ENCODE results near the gene OR4D11. TPM values are rescaled to one million over a fixed set of nuclear protein-coding genes. Genes with fewer than 3 reads are reported as not detected.

OR4D11 gene
- total and polyA plus RNA-seq, 9 of the 15 experiments (the other 6 are each of a cell fraction or from before 2014, with no cell fraction given), result not detected

DNA sequence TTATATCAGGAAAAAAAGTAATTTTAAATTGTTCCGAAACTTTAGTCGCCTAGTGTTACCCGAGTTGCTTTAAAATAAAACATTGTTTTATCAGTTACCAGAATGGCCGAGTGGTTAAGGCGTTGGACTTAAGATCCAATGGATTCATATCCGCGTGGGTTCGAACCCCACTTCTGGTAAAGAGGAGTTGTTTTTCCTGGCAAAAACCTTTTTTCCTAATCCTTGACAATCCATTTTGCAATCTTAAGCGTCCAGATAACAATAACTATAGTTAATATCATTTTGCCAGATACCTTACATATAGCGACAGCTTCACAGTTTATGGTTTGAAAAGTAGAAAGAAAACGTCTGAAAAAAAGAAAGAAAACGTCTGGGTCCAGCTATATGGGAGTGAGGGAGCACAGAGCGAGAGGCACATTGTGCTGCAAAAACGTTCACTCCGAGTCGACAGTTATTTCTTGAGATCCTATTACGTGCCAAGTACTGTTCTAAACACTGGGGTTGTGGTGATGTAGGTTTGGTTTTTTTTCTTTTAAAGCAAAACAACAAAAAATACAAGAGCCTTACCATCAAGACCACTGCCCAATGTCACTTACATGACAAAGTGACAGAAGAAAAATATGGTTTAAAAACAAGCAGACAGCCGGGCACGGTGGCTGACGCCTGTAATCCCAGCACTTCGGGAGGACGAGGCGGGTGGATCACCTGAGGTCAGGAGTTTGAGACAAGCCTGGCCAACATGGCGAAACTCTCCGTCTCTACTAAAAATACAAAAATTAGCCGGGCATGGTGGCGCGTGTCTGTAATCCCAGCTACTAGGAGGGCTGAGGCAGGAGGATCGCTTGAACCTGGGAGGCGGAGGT lies 48.5 kb downstream of the OR4D11 start:
- POLR2A ChIA-PET, result interaction anchor here (1.6 to 7.2 kb wide), 3 partner anchors 7 to 91 kb away, joined by 4 to 69 read pairs (median 6); no protein-coding TSS in a partner anchor
- Histone ChIP-seq H4K20me1 (replicated peaks; ENCODE audit: control insufficient read depth, insufficient read depth, low read length) (no peaks in the 10 kb centered on the region), H3K27ac (ENCODE audit: extremely low read depth, low read depth, low read length) (peak overlapping the region; percentile 100), H3K4me3 (peak overlapping the region; percentile 57), H3K4me2 (ENCODE audit: insufficient read depth, low read length) (peak overlapping the region; percentile 86), H3K79me2 (ENCODE audit: control insufficient read depth, insufficient read depth, low read length) (peaks cover 5% of the 10 kb centered on the region), H3K4me1 (replicated peaks in 1 of 2; ENCODE audit: control insufficient read depth in 2 of 2, insufficient read depth in 2 of 2, low read length in 2 of 2) (peaks cover 23 to 27% of the 10 kb centered on the region in 2 experiments; a peak in 4 of 5 replicates), H2AFZ (ENCODE audit: low read depth, low read length) (peak overlapping the region; percentile 93), H3K9ac (ENCODE audit: insufficient read depth in 1 of 2, low read depth in 2 of 2, low read length in 2 of 2) (peak overlapping the region; percentile 93 to 99), H3K36me3 (ENCODE audit: control insufficient read depth, insufficient read depth, low read length) (no peaks in the 10 kb centered on the region; the same call in 2 of the 3 replicates), H3K9me3 (replicated peaks; ENCODE audit: control insufficient read depth, insufficient read depth, low read depth, low read length) (no peaks in the 10 kb centered on the region), H3K9me1 (ENCODE audit: control insufficient read depth, insufficient read depth, low read length) (no peaks in the 10 kb centered on the region), H3K27me3 (ENCODE audit: control insufficient read depth in 2 of 2, insufficient read depth in 2 of 2, low read length in 2 of 2) (no peaks in the 10 kb centered on the region)
- no TSS peak for BruUV-seq (replicated peaks)
- ATAC-seq (no peak), FAIRE-seq (peak; percentile 55), DNase-seq (ENCODE audit: extremely low read depth in 1 of 4, low spot score in 3 of 4) (peak in 3 of 4 experiments; percentile 10 to 87 (median 47))
- 3% methylated on average over 30 of the region's 30 CpGs for WGBS (ENCODE audit: insufficient coverage, low coverage, missing lambda C conversion rate)
- intact Hi-C loops (cut with micrococcal nuclease) (loop anchor here (1.0 to 5.0 kb wide), 3 partner anchors 13 to 205 kb away; partner anchors contain the start of genes OSBP and STX3), in situ Hi-C loops (cut with MboI) (no loop called here)
- CTCF ChIA-PET (ENCODE audit: low intra/inter-chr PET ratio), result no interaction called here
- TF ChIP-seq NFE2L1 (tag; IDR thresholded peaks at IDR 0.05; ENCODE audit: borderline replicate concordance, low read depth) (no peak), ZNF589 (CRISPR knock-in tag; IDR thresholded peaks at IDR 0.05; ENCODE audit: low read depth) (no peak; the same call in 1 of the 2 replicates), SOX6 (IDR thresholded peaks at IDR 0.05) (no peak; the same call in 1 of the 2 replicates), HEY1 (CRISPR knock-in tag; IDR thresholded peaks at IDR 0.05; ENCODE audit: borderline replicate concordance) (peak; percentile 72; the same call in 1 of the 2 replicates), TRIM24 (IDR thresholded peaks at IDR 0.05) (no peak), U2AF2 (optimal IDR thresholded peaks at IDR 0.05; ENCODE audit: low read depth, low read length) (no peak), CBX5 (IDR thresholded peaks at IDR 0.05; ENCODE audit: borderline replicate concordance, low read depth) (no peak), RAD21 (CRISPR knock-in tag; conservative IDR thresholded peaks at IDR 0.05 in 1 of 2, IDR thresholded peaks at IDR 0.05 in 1 of 2) (no peak), TRIM28 (IDR thresholded peaks at IDR 0.05) (no peak; the same call in 1 of the 2 replicates), BRD9 (IDR thresholded peaks at IDR 0.05; ENCODE audit: low read depth, partially characterized antibody) (peak; percentile 70), MYBL2 (IDR thresholded peaks at IDR 0.05; ENCODE audit: low read depth) (no peak; the same call in 1 of the 2 replicates), MYBL2 (CRISPR knock-in tag; IDR thresholded peaks at IDR 0.05; ENCODE audit: borderline replicate concordance) (no peak), SP1 (CRISPR knock-in tag; IDR thresholded peaks at IDR 0.05) (no peak), NRF1 (conservative IDR thresholded peaks at IDR 0.05 in 1 of 2, IDR thresholded peaks at IDR 0.05 in 1 of 2) (no peak)
- TF ChIP-seq, protein P1, sequence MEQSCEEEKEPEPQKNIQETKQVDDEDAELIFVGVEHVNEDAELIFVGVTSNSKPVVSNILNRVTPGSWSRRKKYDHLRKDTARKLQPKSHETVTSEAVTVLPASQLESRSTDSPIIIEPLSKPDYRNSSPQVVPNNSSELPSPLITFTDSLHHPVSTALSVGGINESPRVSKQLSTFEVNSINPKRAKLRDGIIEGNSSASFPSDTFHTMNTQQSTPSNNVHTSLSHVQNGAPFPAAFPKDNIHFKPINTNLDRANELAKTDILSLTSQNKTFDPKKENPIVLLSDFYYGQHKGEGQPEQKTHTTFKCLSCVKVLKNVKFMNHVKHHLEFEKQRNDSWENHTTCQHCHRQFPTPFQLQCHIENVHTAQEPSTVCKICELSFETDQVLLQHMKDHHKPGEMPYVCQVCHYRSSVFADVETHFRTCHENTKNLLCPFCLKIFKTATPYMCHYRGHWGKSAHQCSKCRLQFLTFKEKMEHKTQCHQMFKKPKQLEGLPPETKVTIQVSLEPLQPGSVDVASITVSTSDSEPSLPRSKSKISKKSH (CRISPR knock-in tag; IDR thresholded peaks at IDR 0.05), result no peak
- TF ChIP-seq, protein P2, sequence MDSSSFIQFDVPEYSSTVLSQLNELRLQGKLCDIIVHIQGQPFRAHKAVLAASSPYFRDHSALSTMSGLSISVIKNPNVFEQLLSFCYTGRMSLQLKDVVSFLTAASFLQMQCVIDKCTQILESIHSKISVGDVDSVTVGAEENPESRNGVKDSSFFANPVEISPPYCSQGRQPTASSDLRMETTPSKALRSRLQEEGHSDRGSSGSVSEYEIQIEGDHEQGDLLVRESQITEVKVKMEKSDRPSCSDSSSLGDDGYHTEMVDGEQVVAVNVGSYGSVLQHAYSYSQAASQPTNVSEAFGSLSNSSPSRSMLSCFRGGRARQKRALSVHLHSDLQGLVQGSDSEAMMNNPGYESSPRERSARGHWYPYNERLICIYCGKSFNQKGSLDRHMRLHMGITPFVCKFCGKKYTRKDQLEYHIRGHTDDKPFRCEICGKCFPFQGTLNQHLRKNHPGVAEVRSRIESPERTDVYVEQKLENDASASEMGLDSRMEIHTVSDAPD (CRISPR knock-in tag; IDR thresholded peaks at IDR 0.05), result no peak

Data from K562 (cell line).